Common myeloid progenitor, CD34-positive (primary cell): ENCODE measurements around the gene APRT.

Source experiments
- CTCF ChIA-PET: fragments of 350-600 bp; sonication (Branson Sonifier 250); formaldehyde crosslinking; loops from one replicate; lab custom pipeline; 2021; ENCODE audit warnings: antibody characterized with exemption; lab: Charles Lee
- POLR2A ChIA-PET: fragments of 350-600 bp; sonication (Branson Sonifier 250); formaldehyde crosslinking; loops from one replicate; lab custom pipeline; 2021; ENCODE audit warnings: antibody characterized with exemption; lab: Charles Lee
- DNase-seq, 3 donors: peaks; one replicate each; pipeline versions ENCODE4 v3.0.0 to v3.0.0-alpha.2; 2013
- H3K27ac ChIP-seq, 2 experiments: 1 replicate in 1 of 2; 2 replicates in 1 of 2; pipeline ENCODE4 v1.7.0; 2013; ENCODE audit warnings: inconsistent platforms in 2 of 2, low read length in 2 of 2, mild to moderate bottlenecking in 2 of 2, low read depth in 1 of 2, moderate library complexity in 1 of 2; ENCODE audit not compliant: severe bottlenecking in 2 of 2, insufficient read depth in 1 of 2, poor library complexity in 1 of 2
- H3K27me3 ChIP-seq, 5 experiments: replicated peaks in 2 of 5; 1 replicate in 3 of 5; 2 replicates in 2 of 5; pipeline versions ENCODE4 v1.6.1 to v1.7.0; 2013; ENCODE audit warnings: low read length in 4 of 5, mild to moderate bottlenecking in 2 of 5, moderate library complexity in 2 of 5, inconsistent platforms in 1 of 5; ENCODE audit not compliant: insufficient read depth in 5 of 5, control insufficient read depth in 4 of 5
- H3K36me3 ChIP-seq, 4 experiments: 1 replicate in 2 of 4; 2 replicates in 2 of 4; pipeline versions ENCODE4 v1.6.1 to v1.7.0; 2013; ENCODE audit warnings: low read length in 3 of 4, control low read depth in 1 of 4, mild to moderate bottlenecking in 1 of 4; ENCODE audit not compliant: control insufficient read depth in 4 of 4, insufficient read depth in 4 of 4
- H3K4me1 ChIP-seq, 4 experiments: 1 replicate in 3 of 4; 2 replicates in 1 of 4; pipeline versions ENCODE4 v1.6.1 to v1.7.1; 2013; ENCODE audit warnings: low read length in 3 of 4, mild to moderate bottlenecking in 3 of 4, control low read depth in 1 of 4, inconsistent platforms in 1 of 4, moderate library complexity in 1 of 4; ENCODE audit not compliant: control insufficient read depth in 4 of 4, insufficient read depth in 4 of 4; ENCODE audit errors: control extremely low read depth in 1 of 4
- H3K4me3 ChIP-seq, 7 experiments: 1 replicate in 4 of 7; 2 replicates in 3 of 7; pipeline versions ENCODE4 v1.5.1 to v1.7.0; 2013; ENCODE audit warnings: mild to moderate bottlenecking in 7 of 7, low read length in 6 of 7, moderate library complexity in 6 of 7, inconsistent platforms in 2 of 7, low read depth in 2 of 7, control low read depth in 1 of 7; ENCODE audit not compliant: insufficient read depth in 4 of 7, control insufficient read depth in 1 of 7; ENCODE audit errors: extremely low read depth in 1 of 7
- H3K9me3 ChIP-seq, 5 experiments: 1 replicate in 4 of 5; 2 replicates in 1 of 5; pipeline versions ENCODE4 v1.6.1 to v1.7.1; 2013; ENCODE audit warnings: low read length in 4 of 5, mild to moderate bottlenecking in 2 of 5, inconsistent platforms in 1 of 5, low read depth in 1 of 5, moderate library complexity in 1 of 5; ENCODE audit not compliant: control insufficient read depth in 4 of 5, insufficient read depth in 2 of 5; ENCODE audit errors: control extremely low read depth in 1 of 5
- WGBS: methylation state at CpG from one replicate; pipeline ENCODE4 v1.1.5; 2013; ENCODE audit not compliant: insufficient coverage; 5-methylcytosine and 5-hydroxymethylcytosine counted together

The APRT gene

DNA sequence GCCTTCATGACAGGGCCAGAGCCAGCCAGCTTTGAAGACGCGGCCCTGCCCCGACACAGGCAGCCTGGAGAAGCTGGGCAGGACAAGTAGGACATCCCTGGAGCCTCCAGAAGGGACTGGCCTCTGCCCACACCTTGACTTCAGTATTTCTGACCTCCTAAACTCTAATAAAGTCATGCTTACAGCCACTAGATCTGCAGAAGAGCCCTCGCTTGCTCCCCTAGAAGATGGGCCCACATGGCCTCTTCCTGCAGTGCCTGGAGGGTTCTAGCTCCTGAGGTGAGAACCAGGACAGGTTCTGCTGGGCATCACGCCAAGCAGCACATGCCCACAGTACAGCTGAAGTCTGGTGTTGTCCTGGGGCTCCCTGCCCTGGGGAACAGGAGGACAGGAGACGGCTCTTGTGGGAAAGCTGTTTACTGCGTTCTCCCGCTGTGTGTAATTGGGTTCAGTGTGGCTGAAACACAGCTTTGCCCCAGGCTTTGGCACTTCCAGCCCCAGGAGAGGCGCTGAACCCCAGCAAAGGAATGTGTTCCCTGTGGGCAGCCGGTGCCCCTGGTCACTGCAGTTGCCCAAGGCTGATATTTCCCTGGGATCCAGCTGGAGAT is 2.6 kb downstream of the APRT start:
- H3K4me3 ChIP-seq: no peak overlapping the region
- no peaks in the 10 kb centered on the region for H3K27me3 ChIP-seq
- peaks cover 0 to 59% (median 31%) of the 10 kb centered on the region in 4 experiments for H3K36me3 ChIP-seq
- WGBS: 94% methylated on average over 10 of the region's 10 CpGs
- H3K9me3 ChIP-seq: no peaks in the 10 kb centered on the region
- no peak for DNase-seq
- POLR2A ChIA-PET: interaction anchor here (1.1 kb wide), 1 partner anchor 169 kb away, joined by 4 read pairs; no protein-coding TSS in a partner anchor
- CTCF ChIA-PET: interaction anchor here (0.8 to 1.8 kb wide), 8 partner anchors 8 to 72 kb away, joined by 3 to 11 read pairs (median 4); no protein-coding TSS in a partner anchor
- peaks cover 0 to 67% (median 44%) of the 10 kb centered on the region in 4 experiments for H3K4me1 ChIP-seq
- no peak overlapping the region for H3K27ac ChIP-seq

DNA sequence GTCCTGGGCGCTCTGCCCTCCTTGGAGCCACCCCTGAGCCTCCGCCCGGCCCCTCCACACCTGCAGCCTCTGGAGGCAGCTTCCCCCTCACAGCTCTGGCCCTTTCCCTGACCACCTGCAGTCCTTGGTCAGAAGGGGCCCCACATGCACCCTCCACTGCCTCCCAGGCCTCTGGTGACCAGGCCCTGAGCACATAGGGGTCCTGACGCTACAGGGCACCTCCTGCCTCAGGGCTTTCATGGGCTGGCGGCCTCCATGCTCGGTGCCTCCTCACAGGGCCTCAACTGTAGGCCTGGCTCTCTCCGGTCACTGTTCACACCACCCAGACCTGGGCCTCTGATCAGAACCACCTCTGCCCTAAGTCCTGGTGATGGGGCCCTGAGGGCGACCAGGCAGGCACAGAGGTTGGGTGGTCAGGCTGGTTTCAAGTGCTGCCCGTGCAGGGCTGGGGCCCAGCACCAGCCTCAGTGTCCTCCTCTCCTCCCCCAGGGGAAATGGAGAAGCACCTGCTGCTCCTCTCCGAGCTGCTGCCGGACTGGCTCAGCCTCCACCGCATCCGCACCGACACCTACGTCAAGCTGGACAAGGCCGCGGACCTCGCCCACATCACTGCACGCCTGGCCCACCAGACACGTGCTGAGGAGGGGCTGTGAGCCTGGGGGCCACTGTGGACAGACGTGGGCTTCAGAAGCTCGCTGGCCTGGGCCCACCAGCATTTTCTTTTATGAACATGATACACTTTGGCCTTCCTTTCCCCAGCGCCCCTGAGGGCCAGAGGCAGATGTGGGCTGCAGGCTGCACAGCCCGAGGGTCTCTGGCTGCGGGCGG is 3.9 kb downstream of the APRT start:
- no peak for DNase-seq
- H3K4me3 ChIP-seq: no peak overlapping the region
- ChIA-PET POLR2A (interaction anchor here (0.6 kb wide), 1 partner anchor 349 kb away, joined by 3 read pairs; no protein-coding TSS in a partner anchor), CTCF (interaction anchor here (1.0 to 1.4 kb wide), 4 partner anchors 11 to 71 kb away, joined by 3 to 5 read pairs (median 4); no protein-coding TSS in a partner anchor)
- 97% methylated on average over 23 of the region's 26 CpGs for WGBS
- H3K27me3 ChIP-seq: no peaks in the 10 kb centered on the region
- no peaks in the 10 kb centered on the region for H3K9me3 ChIP-seq
- H3K27ac ChIP-seq: no peak overlapping the region
- H3K4me1 ChIP-seq: peaks cover 0 to 61% (median 45%) of the 10 kb centered on the region in 4 experiments
- peaks cover 0 to 59% (median 31%) of the 10 kb centered on the region in 4 experiments for H3K36me3 ChIP-seq

DNA sequence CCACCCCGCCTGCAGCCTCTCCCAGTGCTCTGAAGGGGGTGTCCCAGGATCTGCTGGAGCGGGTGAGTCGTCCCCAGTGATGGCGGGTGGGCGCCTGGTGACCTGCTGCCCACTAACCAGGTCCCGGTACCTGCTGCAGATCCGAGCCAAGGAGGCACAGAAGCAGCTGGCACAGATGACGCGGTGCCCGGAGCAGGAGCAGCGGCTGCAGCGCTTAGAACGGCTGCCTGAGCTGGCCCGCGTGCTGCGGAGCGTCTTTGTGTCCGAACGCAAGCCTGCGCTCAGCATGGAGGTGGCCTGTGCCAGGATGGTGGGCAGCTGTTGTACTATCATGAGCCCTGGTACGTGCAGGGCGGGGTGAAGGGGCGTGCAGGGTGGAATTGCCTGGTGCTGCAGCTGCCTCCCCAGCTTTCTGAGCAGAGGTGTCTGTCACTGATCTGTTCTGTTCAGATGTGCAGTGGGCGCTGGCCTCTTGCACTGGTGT is 4.5 kb downstream of the APRT start:
- WGBS: 98% methylated on average over 24 of the region's 24 CpGs
- ChIA-PET CTCF (interaction anchor here (1.0 to 1.6 kb wide), 3 partner anchors 12 to 23 kb away, joined by 3 to 5 read pairs (median 4); no protein-coding TSS in a partner anchor), POLR2A (no interaction called here)

DNA sequence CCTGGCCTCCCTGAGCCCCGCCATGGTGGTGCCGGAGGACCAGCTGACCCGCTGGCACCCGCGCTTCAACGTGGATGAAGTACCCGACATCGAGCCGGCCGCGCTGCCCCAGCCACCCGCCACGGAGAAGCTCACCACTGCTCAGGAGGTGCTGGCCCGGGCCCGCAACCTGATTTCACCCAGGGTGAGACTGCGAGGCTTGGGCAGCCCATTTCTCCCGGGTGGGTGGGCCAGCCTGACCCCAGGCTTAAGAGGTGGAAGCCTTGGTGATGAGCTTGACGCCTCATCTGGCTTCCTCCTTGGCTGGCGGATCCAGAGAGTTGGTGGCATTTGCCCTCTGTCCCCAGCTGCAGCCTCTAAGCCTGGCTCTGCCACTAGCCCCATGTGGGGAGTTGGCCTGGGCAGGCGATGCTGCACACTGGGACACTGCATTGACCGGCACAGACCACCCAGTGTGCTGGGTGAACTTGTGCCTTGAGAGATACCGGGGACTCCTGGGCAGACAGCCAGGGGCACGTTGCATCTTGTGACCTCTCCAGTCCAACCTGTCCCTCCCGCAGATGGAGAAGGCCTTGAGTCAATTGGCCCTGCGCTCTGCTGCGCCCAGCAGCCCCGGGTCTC is 5.1 kb downstream of the APRT start:
- no peak for DNase-seq
- 96% methylated on average over 24 of the region's 27 CpGs for WGBS
- Histone ChIP-seq H3K27ac (no peak overlapping the region), H3K27me3 (no peaks in the 10 kb centered on the region), H3K4me1 (peaks cover 0 to 59% (median 48%) of the 10 kb centered on the region in 4 experiments), H3K9me3 (no peaks in the 10 kb centered on the region), H3K36me3 (peaks cover 0 to 59% (median 31%) of the 10 kb centered on the region in 4 experiments), H3K4me3 (no peak overlapping the region)
- POLR2A ChIA-PET: interaction anchor here (1.1 kb wide), 1 partner anchor 13 kb away, joined by 5 read pairs; no protein-coding TSS in a partner anchor
- CTCF ChIA-PET: interaction anchor here (0.7 to 1.6 kb wide), 3 partner anchors 13 to 85 kb away, joined by 3 to 5 read pairs (median 3); no protein-coding TSS in a partner anchor

More for the DNA sequence above, 4.5 kb downstream of the APRT start:
- H3K4me1 ChIP-seq: peaks cover 0 to 57% (median 45%) of the 10 kb centered on the region in 4 experiments
- H3K27ac ChIP-seq: no peak overlapping the region
- H3K36me3 ChIP-seq: peaks cover 0 to 59% (median 31%) of the 10 kb centered on the region in 4 experiments
- H3K27me3 ChIP-seq: no peaks in the 10 kb centered on the region
- DNase-seq: no peak
- no peaks in the 10 kb centered on the region for H3K9me3 ChIP-seq
- no peak overlapping the region for H3K4me3 ChIP-seq

DNA sequence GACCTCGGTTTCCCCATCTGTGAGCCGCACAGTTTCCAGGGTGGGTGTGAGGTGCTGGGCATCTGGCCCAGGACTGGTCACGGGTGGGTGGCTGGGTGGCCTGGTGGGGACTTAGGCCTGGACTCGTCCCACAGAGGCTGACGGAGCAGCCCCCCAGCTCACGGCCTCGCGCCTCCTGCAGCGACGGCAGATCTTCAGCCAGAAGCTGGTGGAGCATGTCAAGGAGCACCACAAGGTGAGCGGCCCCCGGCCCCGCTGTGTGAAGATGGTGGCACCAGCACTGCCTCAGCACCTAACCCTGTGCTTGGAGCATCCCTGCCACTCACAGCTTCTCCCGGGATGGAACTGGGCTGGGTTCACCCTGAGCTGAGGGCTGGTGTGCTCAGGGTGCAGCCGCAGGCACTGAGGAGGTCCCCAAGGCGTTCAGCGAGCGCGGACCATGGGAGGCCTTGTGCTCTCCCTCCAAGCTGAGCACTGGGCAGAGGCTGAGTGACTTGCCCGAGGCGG is 5.8 kb downstream of the APRT start:
- no peaks in the 10 kb centered on the region for H3K27me3 ChIP-seq
- peaks cover 0 to 60% (median 48%) of the 10 kb centered on the region in 4 experiments for H3K4me1 ChIP-seq
- H3K27ac ChIP-seq: no peak overlapping the region
- ChIA-PET CTCF (interaction anchor here (0.7 to 1.6 kb wide), 2 partner anchors 19 to 85 kb away, joined by 3 to 5 read pairs; no protein-coding TSS in a partner anchor), POLR2A (interaction anchor here (0.6 to 1.1 kb wide), 3 partner anchors 13 to 126 kb away, joined by 3 to 5 read pairs (median 5); no protein-coding TSS in a partner anchor)
- peaks cover 0 to 59% (median 31%) of the 10 kb centered on the region in 4 experiments for H3K36me3 ChIP-seq
- no peak overlapping the region for H3K4me3 ChIP-seq
- no peak for DNase-seq
- WGBS: 98% methylated on average over 20 of the region's 21 CpGs
- H3K9me3 ChIP-seq: no peaks in the 10 kb centered on the region

DNA sequence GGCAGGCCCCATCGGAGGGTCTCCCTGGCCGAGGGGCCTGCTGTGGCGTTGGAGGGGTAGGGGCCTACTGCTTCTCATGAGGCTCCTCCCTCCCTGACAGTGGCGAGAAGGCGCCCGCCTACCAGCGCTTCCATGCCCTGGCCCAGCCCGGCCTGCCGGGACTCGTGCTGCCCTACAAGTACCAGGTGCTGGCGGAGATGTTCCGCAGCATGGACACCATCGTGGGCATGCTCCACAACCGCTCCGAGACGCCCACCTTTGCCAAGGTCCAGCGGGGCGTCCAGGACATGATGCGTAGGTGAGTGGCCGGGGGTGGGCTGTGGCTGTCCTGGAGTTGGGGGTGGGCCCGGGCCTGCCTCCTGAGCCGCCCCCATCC is 6.4 kb downstream of the APRT start:
- H3K27ac ChIP-seq: no peak overlapping the region
- WGBS: 97% methylated on average over 21 of the region's 22 CpGs
- DNase-seq: no peak
- no peaks in the 10 kb centered on the region for H3K9me3 ChIP-seq
- H3K27me3 ChIP-seq: no peaks in the 10 kb centered on the region
- H3K4me1 ChIP-seq: peaks cover 4 to 60% (median 48%) of the 10 kb centered on the region in 4 experiments
- POLR2A ChIA-PET: interaction anchor here (1.0 to 1.1 kb wide), 2 partner anchors 12 to 17 kb away, joined by 3 to 5 read pairs; no protein-coding TSS in a partner anchor
- H3K4me3 ChIP-seq: peak overlapping the region in 2 of 7 experiments; percentile 82 to 96
- CTCF ChIA-PET: interaction anchor here (1.6 to 2.3 kb wide), 2 partner anchors 18 to 21 kb away, joined by 5 to 6 read pairs; no protein-coding TSS in a partner anchor
- peaks cover 0 to 57% (median 31%) of the 10 kb centered on the region in 4 experiments for H3K36me3 ChIP-seq
